Neural progenitor cell (in vitro differentiated cells): ENCODE data around the gene DNMT3L. TPM values are rescaled to one million over a fixed set of nuclear protein-coding genes. Genes with fewer than 3 reads are reported as not detected.

Source experiments
- DNase-seq: peaks from one replicate; pipeline ENCODE4 v3.0.0-alpha.2; 2016; ENCODE audit warnings: low spot score
- H2AFZ ChIP-seq: fragments of 200-600 bp; sonication (generic); replicated peaks from 2 replicates; pipeline ENCODE4 v1.6.1; 2016; ENCODE audit warnings: antibody characterized with exemption
- H3F3A ChIP-seq: fragments of 200-600 bp; sonication (generic); 2 replicates; pipeline ENCODE4 v1.6.1; 2016; ENCODE audit warnings: antibody characterized with exemption, low read depth
- H3K27ac ChIP-seq: fragments of 200-600 bp; sonication (generic); 2 replicates; pipeline ENCODE4 v1.5.1; 2016; ENCODE audit warnings: mild to moderate bottlenecking
- H3K27me3 ChIP-seq: fragments of 200-600 bp; sonication (generic); 2 replicates; pipeline ENCODE4 v1.6.1; 2016; ENCODE audit warnings: mild to moderate bottlenecking, moderate library complexity
- H3K36me3 ChIP-seq: fragments of 200-600 bp; sonication (generic); 2 replicates; pipeline ENCODE4 v1.5.1; 2016
- H3K4me1 ChIP-seq: fragments of 200-600 bp; sonication (generic); 2 replicates; pipeline ENCODE4 v1.6.1; 2016; ENCODE audit warnings: mixed run types
- H3K4me2 ChIP-seq: fragments of 200-600 bp; sonication (generic); 2 replicates; pipeline ENCODE4 v1.6.1; 2016
- H3K4me3 ChIP-seq: fragments of 200-600 bp; sonication (generic); 2 replicates; pipeline ENCODE4 v1.5.1; 2016
- H3K79me2 ChIP-seq: fragments of 200-600 bp; sonication (generic); 2 replicates; pipeline ENCODE4 v1.6.1; 2016; ENCODE audit warnings: low read depth
- H3K9ac ChIP-seq: fragments of 200-600 bp; sonication (generic); 2 replicates; pipeline ENCODE4 v1.6.1; 2016
- H3K9me3 ChIP-seq: fragments of 200-600 bp; sonication (generic); 2 replicates; pipeline ENCODE4 v1.5.1; 2016; ENCODE audit warnings: low read depth
- H4K20me1 ChIP-seq: fragments of 200-600 bp; sonication (generic); 2 replicates; pipeline ENCODE4 v1.6.1; 2016; ENCODE audit warnings: low read depth
- H3K27ac Mint-ChIP-seq: 3 replicates; pipeline ENCODE4 v1.8.0; 2021; ENCODE audit warnings: mixed read lengths
- H3K27me3 Mint-ChIP-seq: 2 replicates; pipeline ENCODE4 v1.8.0; 2022; ENCODE audit warnings: low read depth, mild to moderate bottlenecking, inconsistent platforms, moderate library complexity, mixed read lengths; ENCODE audit not compliant: insufficient read depth
- H3K36me3 Mint-ChIP-seq: 3 replicates; pipeline ENCODE4 v1.8.0; 2021; ENCODE audit warnings: mixed read lengths
- H3K4me1 Mint-ChIP-seq: 3 replicates; pipeline ENCODE4 v1.8.0; 2021; ENCODE audit warnings: mixed read lengths
- H3K4me3 Mint-ChIP-seq: 3 replicates; pipeline ENCODE4 v1.8.0; 2021; ENCODE audit warnings: mild to moderate bottlenecking, moderate library complexity, mixed read lengths
- H3K9me3 Mint-ChIP-seq: 3 replicates; pipeline ENCODE4 v1.8.0; 2020; ENCODE audit warnings: mixed read lengths
- CTCF ChIP-seq: fragments of 200-600 bp; sonication (generic); IDR thresholded peaks from 2 replicates; pipeline ENCODE4 v1.5.1; 2017; ENCODE audit warnings: antibody characterized with exemption, mild to moderate bottlenecking
- EZH2 ChIP-seq: fragments of 200-600 bp; sonication (generic); IDR thresholded peaks from 2 replicates; pipeline ENCODE4 v1.6.1; 2017; ENCODE audit warnings: antibody characterized with exemption, mild to moderate bottlenecking, moderate library complexity
- EZH2phosphoT487 ChIP-seq: fragments of 200-600 bp; sonication (generic); IDR thresholded peaks from 2 replicates; pipeline ENCODE4 v1.6.1; 2017; ENCODE audit warnings: antibody characterized with exemption
- total RNA-seq: library from RNA; depleted of rRNA; stranded (reverse); fragments of >200 nt; gene quantifications from 2 replicates; pipeline ENCODE4 v1.2.3, GENCODE V29; 2015; ENCODE audit warnings: low replicate concordance

Gene DNMT3L
- total RNA-seq, 1 donor from 2014 or later, result not detected

GRCh38 chr21:44279354-44280260 lies 17.9 kb upstream of the DNMT3L start:
- H3F3A ChIP-seq, result peaks cover 15% of the 10 kb centered on the region
- H3K4me1 ChIP-seq, result peaks cover 16% of the 10 kb centered on the region
- H3K79me2 ChIP-seq, result no peaks in the 10 kb centered on the region
- no peak overlapping the region for H3K4me3 ChIP-seq
- no peaks in the 10 kb centered on the region for H3K9me3 ChIP-seq
- no peak overlapping the region for H3K4me2 ChIP-seq
- Mint-ChIP-seq H3K27ac (no peak overlapping the region), H3K9me3 (peaks cover 2% of the 10 kb centered on the region), H3K4me3 (no peak overlapping the region), H3K36me3 (no peaks in the 10 kb centered on the region), H3K4me1 (peaks cover 26% of the 10 kb centered on the region), H3K27me3 (peaks cover 14% of the 10 kb centered on the region)
- peaks cover 44% of the 10 kb centered on the region for H3K27me3 ChIP-seq
- no peak for DNase-seq
- H3K9ac ChIP-seq, result no peak overlapping the region
- H4K20me1 ChIP-seq, result peaks cover 16% of the 10 kb centered on the region
- no peak overlapping the region for H3K27ac ChIP-seq
- no peaks in the 10 kb centered on the region for H3K36me3 ChIP-seq
- TF ChIP-seq EZH2 (no peak), CTCF (no peak), EZH2phosphoT487 (no peak)
- H2AFZ ChIP-seq, result no peak overlapping the region

GRCh38 chr21:44275041-44275440 lies 13.3 kb upstream of the DNMT3L start:
- H3K9me3 Mint-ChIP-seq, result peaks cover 2% of the 10 kb centered on the region
- no peaks in the 10 kb centered on the region for H4K20me1 ChIP-seq

GRCh38 chr21:44273046-44273445 lies 11.3 kb upstream of the DNMT3L start:
- Histone ChIP-seq H4K20me1 (no peaks in the 10 kb centered on the region), H3K27ac (no peak overlapping the region), H3K4me1 (no peaks in the 10 kb centered on the region), H3K79me2 (no peaks in the 10 kb centered on the region), H3K36me3 (no peaks in the 10 kb centered on the region), H3K9ac (no peak overlapping the region), H3F3A (no peaks in the 10 kb centered on the region), H2AFZ (no peak overlapping the region), H3K4me3 (no peak overlapping the region), H3K9me3 (no peaks in the 10 kb centered on the region), H3K27me3 (no peaks in the 10 kb centered on the region), H3K4me2 (no peak overlapping the region)
- H3K27me3 Mint-ChIP-seq, result peaks cover 10% of the 10 kb centered on the region
- no peak overlapping the region for H3K4me3 Mint-ChIP-seq
- H3K36me3 Mint-ChIP-seq, result no peaks in the 10 kb centered on the region
- H3K27ac Mint-ChIP-seq, result no peak overlapping the region
- TF ChIP-seq EZH2phosphoT487 (no peak), CTCF (no peak)
- peaks cover 5% of the 10 kb centered on the region for H3K4me1 Mint-ChIP-seq
- peaks cover 2% of the 10 kb centered on the region for H3K9me3 Mint-ChIP-seq
- no peak for DNase-seq

More at GRCh38 chr21:44275041-44275440, 13.3 kb upstream of the DNMT3L start:
- TF ChIP-seq CTCF (no peak), EZH2phosphoT487 (no peak), EZH2 (no peak)
- H3K79me2 ChIP-seq, result no peaks in the 10 kb centered on the region
- Mint-ChIP-seq H3K27me3 (peaks cover 17% of the 10 kb centered on the region), H3K4me3 (no peak overlapping the region), H3K36me3 (no peaks in the 10 kb centered on the region), H3K4me1 (peaks cover 3% of the 10 kb centered on the region), H3K27ac (no peak overlapping the region)
- peaks cover 7% of the 10 kb centered on the region for H3K27me3 ChIP-seq
- H2AFZ ChIP-seq, result no peak overlapping the region
- DNase-seq, result no peak
- no peaks in the 10 kb centered on the region for H3K9me3 ChIP-seq
- H3K4me2 ChIP-seq, result no peak overlapping the region
- H3K4me1 ChIP-seq, result no peaks in the 10 kb centered on the region
- no peak overlapping the region for H3K9ac ChIP-seq
- no peaks in the 10 kb centered on the region for H3K36me3 ChIP-seq
- no peak overlapping the region for H3K27ac ChIP-seq
- no peak overlapping the region for H3K4me3 ChIP-seq
- no peaks in the 10 kb centered on the region for H3F3A ChIP-seq
